Type B pancreatic cell (in vitro differentiated cells): ENCODE measurements around the gene CCDC116. TPM values are rescaled to one million over a fixed set of nuclear protein-coding genes. Genes with fewer than 3 reads are reported as not detected.
"Not testable (repeated sequence)": the region's sequence is repeated elsewhere in the genome, so short reads cannot be mapped to it uniquely, and the experiment has no call there.

Experiments
- DNase-seq: peaks from one replicate; pipeline ENCODE4 v3.0.0; 2021; ENCODE audit warnings: mixed read lengths; ENCODE audit not compliant: unreplicated experiment; ENCODE audit errors: extremely low spot score
- H3K27ac Mint-ChIP-seq: 2 replicates; pipeline ENCODE4 v1.8.0; 2021; ENCODE audit warnings: mild to moderate bottlenecking, mixed read lengths
- H3K27me3 Mint-ChIP-seq: 2 replicates; pipeline ENCODE4 v1.8.0; 2021; ENCODE audit warnings: mixed read lengths
- H3K36me3 Mint-ChIP-seq: 2 replicates; pipeline ENCODE4 v1.8.0; 2021; ENCODE audit warnings: mixed read lengths
- H3K4me1 Mint-ChIP-seq: one replicate; pipeline ENCODE4 v1.8.0; 2021; ENCODE audit warnings: mixed read lengths; ENCODE audit not compliant: unreplicated experiment
- H3K4me3 Mint-ChIP-seq: 2 replicates; pipeline ENCODE4 v1.8.0; 2021; ENCODE audit warnings: mild to moderate bottlenecking, mixed read lengths
- H3K9me3 Mint-ChIP-seq: 2 replicates; pipeline ENCODE4 v1.8.0; 2021; ENCODE audit warnings: mixed read lengths
- CTCF ChIP-seq: fragments of 200-600 bp; sonication (generic); conservative IDR thresholded peaks from 2 replicates; pipeline ENCODE4 v1.5.0; 2021; ENCODE audit warnings: antibody characterized with exemption, mild to moderate bottlenecking
- total RNA-seq: library from RNA; stranded (reverse); gene quantifications from 2 replicates; pipeline ENCODE4 v1.2.1, GENCODE V29; 2021; ENCODE audit warnings: low replicate concordance

CCDC116 gene
- total RNA-seq, 1 donor from 2014 or later = 0.87 TPM

GRCh38 chr22:21633481-21633880 lies 921 bp downstream of the CCDC116 start:
- Mint-ChIP-seq H3K36me3 (no peaks in the 10 kb centered on the region), H3K27ac (no peak overlapping the region), H3K27me3 (no peaks in the 10 kb centered on the region), H3K4me1 (no peaks in the 10 kb centered on the region), H3K9me3 (no peaks in the 10 kb centered on the region), H3K4me3 (no peak overlapping the region)
- TF ChIP-seq CTCF = no peak
- no peak for DNase-seq

- Mint-ChIP-seq H3K27me3 (no peaks in the 10 kb centered on the region), H3K9me3 (no peaks in the 10 kb centered on the region), H3K27ac (no peak overlapping the region), H3K4me3 (no peak overlapping the region), H3K4me1 (no peaks in the 10 kb centered on the region), H3K36me3 (no peaks in the 10 kb centered on the region)
- no peak for TF ChIP-seq CTCF
- DNase-seq = no peak
Measured at GRCh38 chr22:21634081-21634480, 1.5 kb downstream of the CCDC116 start.

- no peaks in the 10 kb centered on the region for H3K9me3 Mint-ChIP-seq
- H3K4me1 Mint-ChIP-seq = no peaks in the 10 kb centered on the region
- no peak for DNase-seq
- H3K4me3 Mint-ChIP-seq = no peak overlapping the region
- H3K27ac Mint-ChIP-seq = no peak overlapping the region
- no peaks in the 10 kb centered on the region for H3K36me3 Mint-ChIP-seq
- TF ChIP-seq CTCF = no peak
- H3K27me3 Mint-ChIP-seq = no peaks in the 10 kb centered on the region
Measured at GRCh38 chr22:21634844-21635243, 2.3 kb downstream of the CCDC116 start.

- no peaks in the 10 kb centered on the region for H3K36me3 Mint-ChIP-seq
- no peaks in the 10 kb centered on the region for H3K9me3 Mint-ChIP-seq
Measured at GRCh38 chr22:21635771-21636510, 3.4 kb downstream of the CCDC116 start.

GRCh38 chr22:21636629-21637218 lies 4.2 kb downstream of the CCDC116 start:
- Mint-ChIP-seq H3K27me3 (no peaks in the 10 kb centered on the region), H3K36me3 (no peaks in the 10 kb centered on the region), H3K4me1 (peaks cover 9% of the 10 kb centered on the region), H3K9me3 (no peaks in the 10 kb centered on the region), H3K27ac (no peak overlapping the region), H3K4me3 (no peak overlapping the region)
- no peak for DNase-seq
- no peak for TF ChIP-seq CTCF

More at GRCh38 chr22:21635771-21636510, 3.4 kb downstream of the CCDC116 start:
- Mint-ChIP-seq H3K4me1 (peaks cover 3% of the 10 kb centered on the region), H3K27me3 (no peaks in the 10 kb centered on the region), H3K4me3 (no peak overlapping the region), H3K27ac (no peak overlapping the region)
- TF ChIP-seq CTCF = no peak
- DNase-seq = no peak

- not testable (repeated sequence) for DNase-seq, H3K27me3 Mint-ChIP-seq, H3K36me3 Mint-ChIP-seq, H3K4me1 Mint-ChIP-seq, H3K9me3 Mint-ChIP-seq, H3K4me3 Mint-ChIP-seq, H3K27ac Mint-ChIP-seq
Measured at GRCh38 chr22:21637450-21637849, 4.9 kb downstream of the CCDC116 start.
